H9 (cell line): Measurements from ENCODE around the gene ADAMTS3. TPM values are rescaled to one million over a fixed set of nuclear protein-coding genes. Genes with fewer than 3 reads are reported as not detected.
A peak's percentile ranks its signal among the peaks of the same experiment; 100 is the strongest.

Source experiments
- DNase-seq: peaks from one replicate; pipeline ENCODE4 v3.0.0-alpha.2; 2017
- H2AFZ ChIP-seq: one replicate; pipeline ENCODE4 v1.6.1; 2013; ENCODE audit warnings: mild to moderate bottlenecking, low read length, control low read depth, moderate library complexity
- H2AK5ac ChIP-seq: 2 replicates; pipeline ENCODE4 v1.6.1; 2013; ENCODE audit warnings: low read length, control low read depth, mixed read lengths; ENCODE audit not compliant: insufficient read length
- H2BK120ac ChIP-seq: one replicate; pipeline ENCODE4 v1.6.1; 2013; ENCODE audit warnings: low read depth, mild to moderate bottlenecking, low read length, control low read depth, inconsistent platforms; ENCODE audit not compliant: poor library complexity, severe bottlenecking
- H2BK12ac ChIP-seq: 2 replicates; pipeline ENCODE4 v1.6.1; 2013; ENCODE audit warnings: low read length, control low read depth, mixed read lengths, low read depth; ENCODE audit not compliant: insufficient read length
- H2BK15ac ChIP-seq: 2 replicates; pipeline ENCODE4 v1.6.1; 2013; ENCODE audit warnings: low read depth, low read length, control low read depth
- H2BK20ac ChIP-seq: one replicate; pipeline ENCODE4 v1.6.1; 2013; ENCODE audit warnings: low read depth, mild to moderate bottlenecking, low read length, control low read depth, inconsistent platforms; ENCODE audit not compliant: poor library complexity, severe bottlenecking
- H2BK5ac ChIP-seq: 2 replicates; pipeline ENCODE4 v1.6.1; 2013; ENCODE audit warnings: low read length, control low read depth, mixed read lengths; ENCODE audit not compliant: insufficient read length
- H3K14ac ChIP-seq: 2 replicates; pipeline ENCODE4 v1.6.1; 2013; ENCODE audit warnings: low read length, control low read depth; ENCODE audit not compliant: insufficient read depth
- H3K18ac ChIP-seq: 2 replicates; pipeline ENCODE4 v1.6.1; 2013; ENCODE audit warnings: low read depth, mild to moderate bottlenecking, mixed read lengths, low read length, control low read depth; ENCODE audit not compliant: insufficient read length
- H3K23ac ChIP-seq: 2 replicates; pipeline ENCODE4 v1.6.1; 2013; ENCODE audit warnings: low read length, control low read depth, mixed read lengths, low read depth; ENCODE audit not compliant: insufficient read length
- H3K23me2 ChIP-seq: 2 replicates; pipeline ENCODE4 v1.6.1; 2013; ENCODE audit warnings: low read depth, mild to moderate bottlenecking, mixed read lengths, low read length, control low read depth; ENCODE audit not compliant: insufficient read length, poor library complexity, severe bottlenecking
- H3K27ac ChIP-seq: 2 replicates; pipeline ENCODE4 v1.5.1; 2013; ENCODE audit warnings: low read length, control low read depth, mixed read lengths, low read depth; ENCODE audit not compliant: insufficient read length
- H3K27me3 ChIP-seq: 2 replicates; pipeline ENCODE4 v1.6.1; 2013; ENCODE audit warnings: low read length, control low read depth, inconsistent platforms; ENCODE audit not compliant: insufficient read depth
- H3K4ac ChIP-seq: 2 replicates; pipeline ENCODE4 v1.6.1; 2013; ENCODE audit warnings: low read depth, mild to moderate bottlenecking, control low read depth, inconsistent platforms, low read length, moderate library complexity
- H3K4me1 ChIP-seq: 2 replicates; pipeline ENCODE4 v1.6.1; 2013; ENCODE audit warnings: low read length, control low read depth, inconsistent platforms; ENCODE audit not compliant: insufficient read depth
- H3K4me2 ChIP-seq: 2 replicates; pipeline ENCODE4 v1.6.1; 2013; ENCODE audit warnings: low read length, control low read depth, mixed read lengths; ENCODE audit not compliant: insufficient read length, insufficient read depth
- H3K56ac ChIP-seq: 2 replicates; pipeline ENCODE4 v1.6.1; 2013; ENCODE audit warnings: low read depth, mild to moderate bottlenecking, mixed read lengths, low read length, control low read depth; ENCODE audit not compliant: insufficient read length
- H3K79me1 ChIP-seq: 2 replicates; pipeline ENCODE4 v1.6.1; 2013; ENCODE audit warnings: low read depth, mild to moderate bottlenecking, moderate library complexity, low read length, control low read depth, inconsistent platforms; ENCODE audit not compliant: insufficient read depth, poor library complexity, severe bottlenecking
- H3K79me2 ChIP-seq: 2 replicates; pipeline ENCODE4 v1.6.1; 2013; ENCODE audit warnings: low read length, control low read depth, inconsistent platforms; ENCODE audit not compliant: insufficient read depth
- H3K9ac ChIP-seq: 2 replicates; pipeline ENCODE4 v1.6.1; 2013; ENCODE audit warnings: low read length, control low read depth, mixed read lengths; ENCODE audit not compliant: insufficient read length; ENCODE audit errors: extremely low read depth
- H3K9me3 ChIP-seq: one replicate; pipeline ENCODE4 v1.6.1; 2013; ENCODE audit warnings: low read depth, low read length, inconsistent platforms; ENCODE audit not compliant: control insufficient read depth
- H3T11ph ChIP-seq: one replicate; pipeline ENCODE4 v1.6.1; 2013; ENCODE audit warnings: mild to moderate bottlenecking, low read length, control low read depth, inconsistent platforms
- H4K20me1 ChIP-seq: one replicate; pipeline ENCODE4 v1.6.1; 2013; ENCODE audit not compliant: control insufficient read depth, insufficient read length, insufficient read depth
- H4K5ac ChIP-seq: 2 replicates; pipeline ENCODE4 v1.6.1; 2013; ENCODE audit warnings: low read depth, mild to moderate bottlenecking, mixed read lengths, low read length, control low read depth; ENCODE audit not compliant: insufficient read length
- H4K8ac ChIP-seq: replicated peaks from 2 replicates; pipeline ENCODE4 v1.6.1; 2013; ENCODE audit warnings: low read length, control low read depth, mixed read lengths, low read depth; ENCODE audit not compliant: insufficient read length
- H4K91ac ChIP-seq: 2 replicates; pipeline ENCODE4 v1.6.1; 2013; ENCODE audit warnings: low read depth, mild to moderate bottlenecking, moderate library complexity, mixed read lengths, low read length, control low read depth; ENCODE audit not compliant: insufficient read length
- H3K27ac Mint-ChIP-seq, 3 experiments: 2 replicates in 2 of 3; 3 replicates in 1 of 3; pipeline ENCODE4 v1.8.0; 2020 to 2021; ENCODE audit warnings: mixed read lengths in 3 of 3, mild to moderate bottlenecking in 1 of 3, moderate library complexity in 1 of 3
- H3K27me3 Mint-ChIP-seq: 2 replicates; pipeline ENCODE4 v1.8.0; 2021; ENCODE audit warnings: low read depth, mild to moderate bottlenecking, moderate library complexity, mixed read lengths
- H3K36me3 Mint-ChIP-seq, 3 experiments: 2 replicates in 2 of 3; 3 replicates in 1 of 3; pipeline ENCODE4 v1.8.0; 2020 to 2021; ENCODE audit warnings: low read depth in 3 of 3, mixed read lengths in 3 of 3; ENCODE audit not compliant: insufficient read depth in 1 of 3
- H3K4me1 Mint-ChIP-seq, 2 experiments: 2 replicates each; pipeline ENCODE4 v1.8.0; 2020; ENCODE audit warnings: mixed read lengths in 2 of 2
- H3K4me3 Mint-ChIP-seq, 2 experiments: 2 replicates in 1 of 2; 3 replicates in 1 of 2; pipeline ENCODE4 v1.8.0; 2020 to 2021; ENCODE audit warnings: mild to moderate bottlenecking in 2 of 2, mixed read lengths in 2 of 2, moderate library complexity in 1 of 2
- H3K9me3 Mint-ChIP-seq, 2 experiments: 2 replicates in 1 of 2; 3 replicates in 1 of 2; pipeline ENCODE4 v1.8.0; 2020; ENCODE audit warnings: mild to moderate bottlenecking in 2 of 2, mixed read lengths in 2 of 2, moderate library complexity in 1 of 2
- CTCF ChIP-seq: fragments of 200-600 bp; sonication (generic); conservative IDR thresholded peaks from 3 replicates; pipeline ENCODE4 v1.8.0; 2021; ENCODE audit warnings: antibody characterized with exemption, mild to moderate bottlenecking
- WGBS: extraction: QIAGEN DNeasy Blood & Tissue Kit; methylation state at CpG from one replicate; pipeline ENCODE4 v1.1.7; 2013; ENCODE audit warnings: missing lambda C conversion rate, low lambda C conversion rate, mixed read lengths; ENCODE audit not compliant: insufficient read length; ENCODE audit errors: extremely low coverage; 5-methylcytosine and 5-hydroxymethylcytosine counted together
- total RNA-seq: library from RNA; stranded (reverse); gene quantifications from 2 replicates; pipeline ENCODE4 v1.2.1, GENCODE V29; 2021

The ADAMTS3 gene
- total RNA-seq, 1 experiment from 2014 or later: 1.1 TPM

GRCh38 chr4:72567821-72568675 is 973 bp downstream of the ADAMTS3 start:
- Histone ChIP-seq H3K14ac (no peak overlapping the region), H3K27ac (no peak overlapping the region), H2AFZ (peak overlapping the region; percentile 65), H4K20me1 (no peaks in the 10 kb centered on the region), H3K4me2 (peak overlapping the region; percentile 97), H3K79me1 (no peaks in the 10 kb centered on the region), H4K91ac (no peak overlapping the region), H2BK12ac (no peak overlapping the region), H2BK5ac (no peak overlapping the region), H2AK5ac (no peak overlapping the region), H3K56ac (no peak overlapping the region), H3K23ac (no peak overlapping the region), H4K8ac (no peak overlapping the region), H2BK20ac (no peak overlapping the region), H3K18ac (no peak overlapping the region), H3K27me3 (0 out of 2 replicates have a peak, but pooled peaks cover 2% of the 10 kb centered on the region), H2BK120ac (no peak overlapping the region), H3K4me1 (peaks cover 3% of the 10 kb centered on the region; the same call in 1 of the 2 replicates), H4K5ac (no peak overlapping the region), H2BK15ac (no peak overlapping the region), H3K23me2 (peaks cover 17% of the 10 kb centered on the region), H3K9ac (peak overlapping the region; percentile 31), H3K4ac (no peak overlapping the region), H3T11ph (no peak overlapping the region), H3K9me3 (no peaks in the 10 kb centered on the region), H3K79me2 (no peaks in the 10 kb centered on the region)
- H3K9me3 Mint-ChIP-seq: no peaks in the 10 kb centered on the region
- peak overlapping the region; percentile 84 to 96 for H3K4me3 Mint-ChIP-seq
- peak; percentile 62 for TF ChIP-seq CTCF
- peak overlapping the region in 2 of 3 experiments; percentile 37 to 47; a peak in 3 of 7 replicates for H3K27ac Mint-ChIP-seq
- peak; percentile 94 for DNase-seq
- H3K36me3 Mint-ChIP-seq: no peaks in the 10 kb centered on the region
- peaks cover 22 to 24% of the 10 kb centered on the region in 2 experiments for H3K4me1 Mint-ChIP-seq
- WGBS: no CpG with 5 or more reads among the region's 41 CpGs
- H3K27me3 Mint-ChIP-seq: peaks cover 22% of the 10 kb centered on the region
